IMR-90 (cell line): Measurements from ENCODE around the gene LRRC47. TPM values are rescaled to one million over a fixed set of nuclear protein-coding genes. Genes with fewer than 3 reads are reported as not detected.

Source experiments
- ATAC-seq: fragments of 200-7000 bp; cut with Tn5 transposase; 2 replicates; pipeline ENCODE4 v1.9.1; 2020; ENCODE audit warnings: low read depth, mild to moderate bottlenecking, moderate library complexity
- BruUV-seq: library from RNA; stranded (reverse); fragments of 400-500 nt; replicated peaks from 2 replicates; lab custom pipeline; 2021; lab: Mats Ljungman, UMichigan
- CTCF ChIA-PET: fragments of 300-600 bp; formaldehyde crosslinking; extraction: SDS; loops from one replicate; lab custom pipeline; 2021; ENCODE audit warnings: antibody characterized with exemption; lab: Yijun Ruan, JAX
- POLR2A ChIA-PET: fragments of 300-600 bp; sonication (Branson Sonifier 250); formaldehyde crosslinking; loops from one replicate; lab custom pipeline; 2022; ENCODE audit warnings: antibody characterized with exemption; ENCODE audit not compliant: unreplicated experiment; lab: Charles Lee
- DNase-seq: peaks from one replicate; pipeline ENCODE4 v3.0.0; 2013
- H2AFZ ChIP-seq: replicated peaks from 2 replicates; pipeline ENCODE3; 2013; ENCODE audit warnings: low read length, mild to moderate bottlenecking; ENCODE audit not compliant: poor library complexity
- H2AK5ac ChIP-seq: 2 replicates; pipeline ENCODE4 v1.6.1; 2013; ENCODE audit warnings: low read depth, low read length, inconsistent platforms
- H2AK9ac ChIP-seq: replicated peaks from 2 replicates; pipeline ENCODE3; 2013; ENCODE audit warnings: mild to moderate bottlenecking, low read depth, low read length, moderate library complexity; ENCODE audit not compliant: poor library complexity
- H2BK120ac ChIP-seq: 2 replicates; pipeline ENCODE4 v1.6.1; 2013; ENCODE audit warnings: low read depth, low read length, inconsistent platforms
- H2BK15ac ChIP-seq: 3 replicates; pipeline ENCODE4 v1.6.1; 2013; ENCODE audit warnings: low read depth, low read length, inconsistent platforms
- H2BK20ac ChIP-seq: 2 replicates; pipeline ENCODE4 v1.6.1; 2013; ENCODE audit warnings: low read depth, mild to moderate bottlenecking, inconsistent platforms, low read length, moderate library complexity
- H2BK5ac ChIP-seq: 2 replicates; pipeline ENCODE4 v1.6.1; 2013; ENCODE audit warnings: mild to moderate bottlenecking, low read depth, low read length, inconsistent platforms; ENCODE audit not compliant: poor library complexity, severe bottlenecking
- H3K14ac ChIP-seq: replicated peaks from 2 replicates; pipeline ENCODE4 v1.6.1; 2013; ENCODE audit warnings: low read depth, low read length, inconsistent platforms
- H3K18ac ChIP-seq: 2 replicates; pipeline ENCODE4 v1.6.1; 2013; ENCODE audit warnings: low read depth, low read length, control low read depth
- H3K23ac ChIP-seq: 2 replicates; pipeline ENCODE4 v1.6.1; 2013; ENCODE audit warnings: low read depth, low read length, inconsistent platforms
- H3K27ac ChIP-seq: 2 replicates; pipeline ENCODE4 v1.5.1; 2013; ENCODE audit warnings: mild to moderate bottlenecking, control low read depth, low read length; ENCODE audit not compliant: insufficient read depth
- H3K27me3 ChIP-seq: 2 replicates; pipeline ENCODE4 v1.6.1; 2013; ENCODE audit warnings: low read length; ENCODE audit not compliant: control insufficient read depth, insufficient read depth
- H3K36me3 ChIP-seq: 2 replicates; pipeline ENCODE4 v1.6.1; 2013; ENCODE audit warnings: low read length, mixed read lengths; ENCODE audit not compliant: control insufficient read depth, insufficient read depth
- H3K4ac ChIP-seq: 2 replicates; pipeline ENCODE4 v1.6.1; 2013; ENCODE audit warnings: low read depth, low read length, inconsistent platforms
- H3K4me1 ChIP-seq: 2 replicates; pipeline ENCODE4 v1.6.1; 2013; ENCODE audit warnings: low read length, mixed read lengths; ENCODE audit not compliant: control insufficient read depth, insufficient read depth
- H3K4me2 ChIP-seq: 2 replicates; pipeline ENCODE4 v1.6.1; 2013; ENCODE audit warnings: low read depth, mild to moderate bottlenecking, control low read depth, low read length, moderate library complexity
- H3K4me3 ChIP-seq: 2 replicates; pipeline ENCODE4 v1.5.1; 2013; ENCODE audit warnings: low read depth, mild to moderate bottlenecking, control low read depth, low read length, moderate library complexity; ENCODE audit not compliant: insufficient read depth
- H3K56ac ChIP-seq: 2 replicates; pipeline ENCODE4 v1.6.1; 2013; ENCODE audit warnings: low read length, inconsistent platforms; ENCODE audit not compliant: insufficient read depth; ENCODE audit errors: extremely low read depth
- H3K79me1 ChIP-seq, 2 experiments: 2 replicates each; pipeline ENCODE4 v1.6.1; 2013; ENCODE audit warnings: low read length in 2 of 2, inconsistent platforms in 1 of 2, low read depth in 1 of 2
- H3K9ac ChIP-seq: 2 replicates; pipeline ENCODE4 v1.6.1; 2013; ENCODE audit warnings: low read depth, low read length, control low read depth
- H3K9me1 ChIP-seq: 2 replicates; pipeline ENCODE4 v1.6.1; 2013; ENCODE audit warnings: low read length, inconsistent platforms; ENCODE audit not compliant: insufficient read depth
- H3K9me3 ChIP-seq: 2 replicates; pipeline ENCODE4 v1.6.1; 2013; ENCODE audit warnings: low read length; ENCODE audit not compliant: control insufficient read depth, insufficient read depth
- H4K20me1 ChIP-seq: 2 replicates; pipeline ENCODE4 v1.6.1; 2013; ENCODE audit warnings: low read length, inconsistent platforms; ENCODE audit not compliant: insufficient read depth
- H4K5ac ChIP-seq: 2 replicates; pipeline ENCODE4 v1.6.1; 2013; ENCODE audit warnings: mild to moderate bottlenecking, low read depth, low read length, control low read depth
- H4K8ac ChIP-seq, 2 experiments: 2 replicates each; pipeline ENCODE4 v1.6.1; 2013; ENCODE audit warnings: low read depth in 2 of 2, low read length in 2 of 2, control low read depth in 1 of 2, inconsistent platforms in 1 of 2
- H4K91ac ChIP-seq: 2 replicates; pipeline ENCODE4 v1.6.1; 2013; ENCODE audit warnings: low read depth, low read length, inconsistent platforms; ENCODE audit not compliant: insufficient read depth
- BHLHE40 ChIP-seq: fragments of 150-350 bp; IDR thresholded peaks from 2 replicates; pipeline ENCODE4 v1.6.1; 2016; ENCODE audit warnings: mild to moderate bottlenecking, low read depth, low read length
- CEBPB ChIP-seq: IDR thresholded peaks from 2 replicates; pipeline ENCODE4 v1.6.1; 2012; ENCODE audit warnings: low read depth, low read length, improper control_type of control experiment
- CHD1 ChIP-seq: IDR thresholded peaks from 2 replicates; pipeline ENCODE4 v1.6.1; 2012; ENCODE audit warnings: low read depth, low read length, improper control_type of control experiment
- FOS ChIP-seq: fragments of 150-350 bp; IDR thresholded peaks from 2 replicates; pipeline ENCODE4 v1.6.1; 2016; ENCODE audit warnings: low read depth, low read length
- MAFK ChIP-seq: IDR thresholded peaks from 2 replicates; pipeline ENCODE4 v1.6.1; 2012; ENCODE audit warnings: low read depth, low read length, improper control_type of control experiment
- MXI1 ChIP-seq: IDR thresholded peaks from 2 replicates; pipeline ENCODE4 v1.6.1; 2012; ENCODE audit warnings: low read depth, mild to moderate bottlenecking, low read length, moderate library complexity, borderline replicate concordance
- NFE2L2 ChIP-seq: fragments of 150-350 bp; IDR thresholded peaks from 2 replicates; pipeline ENCODE4 v1.6.1; 2016; ENCODE audit warnings: low read depth, mild to moderate bottlenecking, low read length
- POLR2A ChIP-seq: IDR thresholded peaks from 2 replicates; pipeline ENCODE4 v1.6.1; 2012; ENCODE audit warnings: mild to moderate bottlenecking, low read depth, low read length
- RAD21 ChIP-seq: IDR thresholded peaks from 2 replicates; pipeline ENCODE4 v1.6.1; 2012; ENCODE audit warnings: low read length, improper control_type of control experiment
- RFX5 ChIP-seq: IDR thresholded peaks from 2 replicates; pipeline ENCODE4 v1.8.0; 2012; ENCODE audit warnings: low read depth, mild to moderate bottlenecking, low read length, moderate library complexity
- SMC3 ChIP-seq: fragments of 150-350 bp; IDR thresholded peaks from 2 replicates; pipeline ENCODE4 v1.6.1; 2016; ENCODE audit warnings: low read depth, mild to moderate bottlenecking, antibody characterized with exemption, low read length, moderate library complexity
- WGBS, 2 experiments: methylation state at CpG; one replicate each; pipeline versions ENCODE4 v1.1.5 to v1.1.7; 2013; ENCODE audit warnings: missing lambda C conversion rate in 2 of 2; ENCODE audit not compliant: insufficient read length in 1 of 2; ENCODE audit errors: extremely low coverage in 2 of 2; 5-methylcytosine and 5-hydroxymethylcytosine counted together
- dilution Hi-C: fragments of 300-500 bp; cut with HindIII; formaldehyde crosslinking; loops from one replicate; pipeline ENCODE4 v1.14.3; 2018; ENCODE audit warnings: low sequenced_read_pairs; ENCODE audit not compliant: unreplicated experiment
- in situ Hi-C: fragments of 300-500 bp; cut with MboI; formaldehyde crosslinking; loops from 3 replicates; pipeline ENCODE4 v1.14.3; 2019; ENCODE audit warnings: low sequenced_read_pairs, inconsistent platforms, mixed read lengths
- intact Hi-C: fragments of 100-400 bp; cut with micrococcal nuclease; formaldehyde crosslinking; loops from 2 replicates; pipeline ENCODE4 v1.10.0; 2022
- polyA plus RNA-seq, 3 experiments: library from polyadenylated mRNA; depleted of rRNA; stranded (reverse); fragments of >200 nt; gene quantifications; 2 replicates each; pipeline ENCODE4 v1.2.3, GENCODE V29; 2012; ENCODE audit warnings: low replicate concordance in 1 of 3
- total RNA-seq: library from RNA; depleted of rRNA; stranded (reverse); fragments of >200 nt; gene quantifications from 2 replicates; pipeline ENCODE4 v1.2.3, GENCODE V29; 2012
- TF ChIP-seq, protein P1 (sequence below): fragments of 150-350 bp; IDR thresholded peaks from 2 replicates; pipeline ENCODE4 v1.6.1; 2016; ENCODE audit warnings: low read depth, mild to moderate bottlenecking, low read length, moderate library complexity, borderline replicate concordance
- TF ChIP-seq, protein P2 (sequence below): conservative IDR thresholded peaks from 2 replicates; pipeline ENCODE4 v1.5.1; 2012; ENCODE audit warnings: mild to moderate bottlenecking, low read depth, low read length, improper control_type of control experiment

Gene LRRC47
- total and polyA plus RNA-seq, 2 of the 4 experiments (the other 2 are of a cell fraction): 15.2 to 19.7 TPM

DNA sequence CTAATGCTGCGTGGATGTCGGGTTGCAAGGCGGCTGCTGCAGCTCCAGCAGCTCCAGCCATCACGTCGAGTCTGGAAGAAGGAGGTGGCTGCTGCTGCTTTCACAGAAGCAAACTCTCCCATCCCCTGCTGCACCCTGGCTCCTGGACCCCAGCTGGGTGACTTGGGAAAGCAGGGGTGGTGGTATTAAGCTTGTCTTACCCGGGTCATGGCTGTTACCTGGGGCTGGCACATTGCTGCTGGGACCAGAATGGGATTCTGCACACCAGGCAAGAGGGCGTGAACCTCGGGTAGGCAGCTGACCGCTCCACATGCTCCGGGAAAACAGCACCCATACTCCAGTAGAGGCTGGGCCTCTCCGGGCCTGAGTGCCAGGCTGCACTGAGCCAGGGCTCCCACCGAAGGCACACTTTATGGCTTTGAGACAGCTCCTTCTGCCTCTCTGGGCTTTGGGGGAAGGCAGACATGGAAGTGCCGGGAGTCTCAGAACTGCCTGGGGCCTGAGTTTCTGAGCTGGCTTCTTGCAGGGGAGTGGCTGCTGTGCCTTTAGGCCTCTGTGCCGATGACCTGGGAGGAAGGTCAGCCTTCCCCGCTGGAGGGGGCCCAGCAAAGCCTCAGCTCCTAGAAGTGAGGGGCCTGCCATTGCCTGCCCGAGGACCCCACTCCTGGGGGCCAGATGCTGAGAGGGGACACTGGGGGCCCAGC, 22.6 kb downstream of the LRRC47 start:
- no peak overlapping the region for H3K4me3 ChIP-seq

More for the DNA sequence above, 22.6 kb downstream of the LRRC47 start:
- peaks cover 18% of the 10 kb centered on the region for H3K4me1 ChIP-seq
- DNase-seq: no peak
- H2AFZ ChIP-seq: peak overlapping the region; percentile 1
- H2BK5ac ChIP-seq: no peak overlapping the region
- H2AK5ac ChIP-seq: no peak overlapping the region; the same call in 1 of the 2 replicates
- H3K27me3 ChIP-seq: no peaks in the 10 kb centered on the region
- no peak overlapping the region for H3K9ac ChIP-seq
- no peak overlapping the region for H3K27ac ChIP-seq
- H3K18ac ChIP-seq: no peak overlapping the region
- no peak overlapping the region for H3K23ac ChIP-seq
- no peaks in the 10 kb centered on the region for H4K20me1 ChIP-seq
- WGBS, 2 experiments: 80% methylated on average over 3 of the region's 16 CpGs; no CpG with 5 or more reads in 1 of the 2 experiments
- dilution Hi-C loops: no loop called here
- H2BK120ac ChIP-seq: no peak overlapping the region
- no peak overlapping the region for H2BK20ac ChIP-seq
- H3K4ac ChIP-seq: no peak overlapping the region; the same call in 1 of the 2 replicates
- no peaks in the 10 kb centered on the region for H3K79me1 ChIP-seq
- H3K9me1 ChIP-seq: peaks cover 4% of the 10 kb centered on the region; the same call in 1 of the 2 replicates
- TF ChIP-seq FOS (no peak), SMC3 (no peak), MAFK (no peak), RAD21 (no peak), POLR2A (no peak), CEBPB (no peak), MXI1 (no peak), RFX5 (no peak), CHD1 (no peak), NFE2L2 (no peak), BHLHE40 (no peak)
- TF ChIP-seq, protein P1, sequence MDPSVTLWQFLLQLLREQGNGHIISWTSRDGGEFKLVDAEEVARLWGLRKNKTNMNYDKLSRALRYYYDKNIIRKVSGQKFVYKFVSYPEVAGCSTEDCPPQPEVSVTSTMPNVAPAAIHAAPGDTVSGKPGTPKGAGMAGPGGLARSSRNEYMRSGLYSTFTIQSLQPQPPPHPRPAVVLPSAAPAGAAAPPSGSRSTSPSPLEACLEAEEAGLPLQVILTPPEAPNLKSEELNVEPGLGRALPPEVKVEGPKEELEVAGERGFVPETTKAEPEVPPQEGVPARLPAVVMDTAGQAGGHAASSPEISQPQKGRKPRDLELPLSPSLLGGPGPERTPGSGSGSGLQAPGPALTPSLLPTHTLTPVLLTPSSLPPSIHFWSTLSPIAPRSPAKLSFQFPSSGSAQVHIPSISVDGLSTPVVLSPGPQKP: no peak
- TF ChIP-seq, protein P2, sequence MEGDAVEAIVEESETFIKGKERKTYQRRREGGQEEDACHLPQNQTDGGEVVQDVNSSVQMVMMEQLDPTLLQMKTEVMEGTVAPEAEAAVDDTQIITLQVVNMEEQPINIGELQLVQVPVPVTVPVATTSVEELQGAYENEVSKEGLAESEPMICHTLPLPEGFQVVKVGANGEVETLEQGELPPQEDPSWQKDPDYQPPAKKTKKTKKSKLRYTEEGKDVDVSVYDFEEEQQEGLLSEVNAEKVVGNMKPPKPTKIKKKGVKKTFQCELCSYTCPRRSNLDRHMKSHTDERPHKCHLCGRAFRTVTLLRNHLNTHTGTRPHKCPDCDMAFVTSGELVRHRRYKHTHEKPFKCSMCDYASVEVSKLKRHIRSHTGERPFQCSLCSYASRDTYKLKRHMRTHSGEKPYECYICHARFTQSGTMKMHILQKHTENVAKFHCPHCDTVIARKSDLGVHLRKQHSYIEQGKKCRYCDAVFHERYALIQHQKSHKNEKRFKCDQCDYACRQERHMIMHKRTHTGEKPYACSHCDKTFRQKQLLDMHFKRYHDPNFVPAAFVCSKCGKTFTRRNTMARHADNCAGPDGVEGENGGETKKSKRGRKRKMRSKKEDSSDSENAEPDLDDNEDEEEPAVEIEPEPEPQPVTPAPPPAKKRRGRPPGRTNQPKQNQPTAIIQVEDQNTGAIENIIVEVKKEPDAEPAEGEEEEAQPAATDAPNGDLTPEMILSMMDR: no peak
- ChIA-PET POLR2A (no interaction called here), CTCF (no interaction called here)
- intact Hi-C loops: loop anchor here (2.0 kb wide), 1 partner anchor 27 kb away; no protein-coding TSS in a partner anchor
- no peaks in the 10 kb centered on the region for H3K36me3 ChIP-seq
- ATAC-seq: no peak
- no peak overlapping the region for H4K8ac ChIP-seq
- in situ Hi-C loops: no loop called here
- H2BK15ac ChIP-seq: no peak overlapping the region
- no peaks in the 10 kb centered on the region for H3K9me3 ChIP-seq
- H3K4me2 ChIP-seq: no peak overlapping the region; the same call in 1 of the 2 replicates
- H4K5ac ChIP-seq: no peak overlapping the region
- BruUV-seq: no TSS peak
- H3K56ac ChIP-seq: no peak overlapping the region
- peak overlapping the region; percentile 52 for H2AK9ac ChIP-seq
- H4K91ac ChIP-seq: no peak overlapping the region
- H3K14ac ChIP-seq: no peak overlapping the region
